ENCODE results near the gene ZGPAT.

ZGPAT gene

DNA sequence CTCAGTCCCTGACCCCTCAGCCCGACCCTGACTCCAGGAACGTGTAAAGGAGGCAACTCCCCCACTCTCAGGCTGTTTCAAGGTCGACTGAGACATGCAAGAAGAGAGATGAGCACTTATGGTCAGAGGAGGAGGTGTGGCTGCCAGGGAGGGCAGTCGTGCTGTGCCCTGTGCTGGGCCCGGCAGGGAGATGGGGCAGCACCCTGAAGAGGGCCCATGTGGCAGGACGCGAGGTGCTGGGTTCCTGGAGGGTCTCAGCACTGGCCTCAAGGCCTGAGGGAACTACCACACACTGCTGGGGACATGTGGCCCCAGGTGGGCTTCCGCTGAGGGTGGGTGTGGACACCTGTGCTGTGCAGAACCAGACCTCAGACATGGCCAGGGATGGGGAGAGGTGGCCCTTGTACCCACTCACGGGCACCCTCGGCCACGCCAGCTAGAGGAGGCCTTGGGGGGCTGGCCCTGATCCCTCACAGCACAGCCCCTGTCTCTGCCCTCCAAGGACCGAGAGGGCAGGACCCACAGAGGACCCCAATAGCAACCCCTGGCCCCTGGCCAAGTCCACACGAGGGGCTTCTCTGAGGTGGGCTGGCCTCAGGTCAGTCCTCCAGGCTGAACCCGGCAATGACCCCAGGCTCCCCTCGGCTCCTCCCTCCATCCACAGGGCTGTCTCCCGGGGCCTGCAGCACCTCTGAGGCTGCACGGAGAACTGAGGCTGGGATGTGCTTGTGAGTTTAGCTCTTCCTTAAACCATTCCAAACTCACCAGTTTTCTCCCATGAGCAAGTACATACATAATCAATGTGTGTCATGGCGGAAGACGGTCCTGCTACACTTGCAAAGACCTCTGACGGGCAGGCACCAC, 40.5 kb downstream of the ZGPAT start:
- H3K27ac ChIP-seq = no peak overlapping the region
- TF ChIP-seq CTCF (IDR thresholded peaks at IDR 0.05) (no peak), ZFX (IDR thresholded peaks at IDR 0.05; ENCODE audit: borderline replicate concordance) (no peak)

DNA sequence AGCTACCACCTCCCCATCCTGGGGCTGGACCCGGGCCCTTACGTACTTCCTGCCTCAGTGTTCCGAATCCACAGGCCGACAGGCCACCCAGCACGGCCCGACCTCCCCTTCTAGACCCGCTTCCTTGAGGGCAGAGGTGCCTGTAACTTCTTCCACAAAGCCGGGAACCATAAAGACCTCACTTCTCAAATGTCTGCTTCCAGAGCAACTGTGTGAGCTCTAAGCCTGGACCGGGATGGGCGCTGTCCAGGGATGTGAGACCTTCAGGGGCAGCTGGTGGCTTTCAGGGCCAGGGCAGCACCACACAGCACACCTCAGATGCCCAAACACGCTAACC, 41.1 kb downstream of the ZGPAT start:
- H3K27ac ChIP-seq = no peak overlapping the region

GRCh38 chr20:63749597-63750508, 42.0 kb downstream of the ZGPAT start:
- no peak for TF ChIP-seq CTCF (IDR thresholded peaks at IDR 0.05)
- TF ChIP-seq ZFX (IDR thresholded peaks at IDR 0.05; ENCODE audit: borderline replicate concordance) = no peak
- no peak overlapping the region for H3K27ac ChIP-seq

More for the DNA sequence above, 41.1 kb downstream of the ZGPAT start:
- TF ChIP-seq CTCF (IDR thresholded peaks at IDR 0.05) = no peak
- no peak for TF ChIP-seq ZFX (IDR thresholded peaks at IDR 0.05; ENCODE audit: borderline replicate concordance)

DNA sequence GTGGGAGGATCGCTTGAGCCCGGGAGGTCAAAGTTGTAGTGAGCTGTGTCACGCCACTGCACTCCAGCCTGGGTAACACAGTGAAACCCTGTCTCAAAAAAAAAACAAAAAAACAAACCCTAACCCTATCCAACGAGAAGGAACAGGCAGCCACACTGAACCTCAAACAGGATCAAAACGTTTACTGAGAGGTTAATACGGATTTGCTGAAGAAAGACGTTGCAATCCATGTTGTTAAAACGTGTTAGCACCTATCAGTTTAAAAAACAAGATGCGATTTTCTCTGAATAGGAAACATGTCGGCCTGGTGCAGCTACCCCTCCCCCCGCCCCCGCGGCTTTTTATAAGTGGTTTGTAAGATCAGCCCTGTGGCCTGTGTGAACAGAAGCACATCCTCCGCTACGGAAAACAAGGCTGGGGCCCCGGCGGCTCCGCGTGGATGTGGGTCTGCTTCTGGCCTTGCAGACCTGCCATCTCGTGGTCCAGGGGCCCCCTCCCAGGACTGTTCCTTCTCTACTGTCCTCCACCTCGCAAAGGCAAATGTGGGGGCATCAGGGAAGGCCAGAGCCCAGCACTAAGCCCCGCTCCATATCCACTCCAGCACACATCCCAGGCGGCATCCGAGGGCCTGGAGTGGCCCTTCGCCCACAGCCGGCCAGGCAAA, 43.1 kb downstream of the ZGPAT start:
- no peak for TF ChIP-seq CTCF (IDR thresholded peaks at IDR 0.05)
- no peak for TF ChIP-seq ZFX (IDR thresholded peaks at IDR 0.05; ENCODE audit: borderline replicate concordance)
- no peak overlapping the region for H3K27ac ChIP-seq

DNA sequence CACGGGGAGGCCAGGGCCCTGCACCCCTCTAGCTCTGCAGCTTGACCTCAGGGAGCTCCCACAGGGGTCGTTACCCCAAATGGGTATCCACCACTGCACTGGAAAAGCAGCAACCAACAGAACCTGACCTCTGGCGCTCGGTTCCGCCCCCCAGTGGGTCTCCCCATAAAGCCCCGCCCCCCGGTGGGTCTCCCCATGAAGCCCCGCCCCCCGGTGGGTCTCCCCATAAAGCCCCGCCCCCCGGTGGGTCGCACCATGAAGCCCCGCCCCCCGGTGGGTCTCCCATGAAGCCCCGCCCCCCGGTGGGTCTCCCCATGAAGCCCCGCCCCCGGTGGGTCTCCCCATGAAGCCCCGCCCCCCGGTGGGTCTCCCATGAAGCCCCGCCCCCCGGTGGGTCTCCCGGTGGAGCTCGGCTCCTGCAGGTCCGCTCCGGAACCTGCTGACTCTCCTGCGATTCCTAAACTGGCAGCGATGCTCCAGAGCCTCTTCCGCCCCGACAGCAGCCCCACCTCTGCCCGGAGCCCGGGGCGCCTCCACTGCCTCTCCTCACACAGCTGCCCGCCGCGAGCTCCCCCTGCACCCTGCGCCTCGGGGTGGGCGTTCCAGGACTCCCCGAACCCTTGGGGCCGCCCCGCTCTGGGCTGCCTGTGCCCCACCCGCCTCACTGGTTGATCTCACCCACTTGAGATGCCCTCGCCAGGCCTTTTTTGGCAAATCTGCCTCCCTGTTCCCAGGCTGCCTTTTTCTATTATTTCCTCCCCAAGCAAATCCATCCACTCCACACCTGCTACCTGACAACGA, 43.8 kb downstream of the ZGPAT start:
- TF ChIP-seq ZFX (IDR thresholded peaks at IDR 0.05; ENCODE audit: borderline replicate concordance) = no peak
- no peak for TF ChIP-seq CTCF (IDR thresholded peaks at IDR 0.05)
- no peak overlapping the region for H3K27ac ChIP-seq

GRCh38 chr20:63752411-63753101, 44.7 kb downstream of the ZGPAT start:
- no peak for TF ChIP-seq ZFX (IDR thresholded peaks at IDR 0.05; ENCODE audit: borderline replicate concordance)
- TF ChIP-seq CTCF (IDR thresholded peaks at IDR 0.05) = peak; percentile 34
- H3K27ac ChIP-seq = no peak overlapping the region
